Lower leg skin (tissue), 4 donors: ENCODE data around the gene GAREM1. TPM values are rescaled to one million over a fixed set of nuclear protein-coding genes. Genes with fewer than 3 reads are reported as not detected.

ENCODE experiments used
- DNase-seq, 2 donors: peaks; one replicate each; pipeline ENCODE4 v3.0.0-alpha.2; 2019; ENCODE audit warnings: low spot score in 2 of 2
- H3K4me3 ChIP-seq: fragments of 200-600 bp; sonication (generic); 2 replicates; pipeline ENCODE4 v1.5.1; 2017; ENCODE audit warnings: mild to moderate bottlenecking, low read depth; ENCODE audit not compliant: poor library complexity, severe bottlenecking
- CTCF ChIP-seq, 3 donors: fragments of 450-650 bp; IDR thresholded peaks; one replicate each; pipeline ENCODE4 v1.5.1; 2016; ENCODE audit warnings: antibody characterized with exemption in 3 of 3, mild to moderate bottlenecking in 3 of 3, moderate library complexity in 2 of 3
- POLR2A ChIP-seq, 2 donors: fragments of 450-650 bp; IDR thresholded peaks; one replicate each; pipeline ENCODE4 v1.6.1; 2016 to 2017; ENCODE audit warnings: antibody characterized with exemption in 2 of 2, mild to moderate bottlenecking in 1 of 2, moderate library complexity in 1 of 2
- WGBS, 2 donors: methylation state at CpG; one replicate each; pipeline ENCODE4 v1.1.5; 2018; 5-methylcytosine and 5-hydroxymethylcytosine counted together
- intact Hi-C: fragments of 100-400 bp; cut with DNase I; formaldehyde crosslinking; loops from one replicate; pipeline ENCODE4 v1.15.0; 2023; ENCODE audit warnings: low total_unique reads
- total RNA-seq, 4 donors: library from RNA; depleted of rRNA; stranded (reverse); fragments of >200 nt; gene quantifications; one replicate each; pipeline ENCODE4 v1.1.0, GENCODE V29; 2016

Gene GAREM1
- total RNA-seq, 4 donors from 2014 or later, result 41.1 to 70.9 (median 49.6) TPM

GRCh38 chr18:32454593-32454992 is 16.1 kb downstream of the GAREM1 start:
- H3K4me3 ChIP-seq, result no peak overlapping the region
- WGBS, 2 donors, result 23 to 28% methylated on average over 1 of the region's 1 CpG
- DNase-seq, result no peak
- no peak for TF ChIP-seq CTCF (IDR thresholded peaks at IDR 0.05)
- TF ChIP-seq POLR2A (IDR thresholded peaks at IDR 0.05), result no peak
- intact Hi-C loops, result no loop called here

- TF ChIP-seq CTCF (IDR thresholded peaks at IDR 0.05) (no peak), POLR2A (IDR thresholded peaks at IDR 0.05) (no peak)
- DNase-seq, result no peak
- no peak overlapping the region for H3K4me3 ChIP-seq
- intact Hi-C loops, result no loop called here
Observed at GRCh38 chr18:32450874-32451273, 19.8 kb downstream of the GAREM1 start.

GRCh38 chr18:32450026-32450691 is 20.5 kb downstream of the GAREM1 start:
- DNase-seq, result no peak
- 68 to 77% methylated on average over 3 of the region's 3 CpGs for WGBS, 2 donors
- intact Hi-C loops, result no loop called here
- no peak for TF ChIP-seq POLR2A (IDR thresholded peaks at IDR 0.05)
- H3K4me3 ChIP-seq, result no peak overlapping the region

- intact Hi-C loops, result no loop called here
- 69 to 75% methylated on average over 3 of the region's 3 CpGs for WGBS, 2 donors
- no peak overlapping the region for H3K4me3 ChIP-seq
- DNase-seq, result no peak
- no peak for TF ChIP-seq CTCF (IDR thresholded peaks at IDR 0.05)
- no peak for TF ChIP-seq POLR2A (IDR thresholded peaks at IDR 0.05)
Observed at GRCh38 chr18:32446780-32447179, 23.9 kb downstream of the GAREM1 start.

GRCh38 chr18:32445846-32446245 is 24.8 kb downstream of the GAREM1 start:
- intact Hi-C loops, result no loop called here
- H3K4me3 ChIP-seq, result no peak overlapping the region
- no peak for DNase-seq
- 86 to 91% methylated on average over 1 of the region's 1 CpG for WGBS, 2 donors
- no peak for TF ChIP-seq CTCF (IDR thresholded peaks at IDR 0.05)
- TF ChIP-seq POLR2A (IDR thresholded peaks at IDR 0.05), result no peak

- no peak overlapping the region for H3K4me3 ChIP-seq
- intact Hi-C loops, result no loop called here
- WGBS, 2 donors, result 60 to 81% methylated on average over 5 of the region's 5 CpGs
- DNase-seq, result no peak
- no peak for TF ChIP-seq CTCF (IDR thresholded peaks at IDR 0.05)
- no peak for TF ChIP-seq POLR2A (IDR thresholded peaks at IDR 0.05)
Observed at GRCh38 chr18:32443706-32444215, 26.9 kb downstream of the GAREM1 start.
